Lung (tissue), 12 donors: Measurements from ENCODE around the gene COX20. TPM values are rescaled to one million over a fixed set of nuclear protein-coding genes. Genes with fewer than 3 reads are reported as not detected.
A peak's percentile ranks its signal among the peaks of the same experiment; 100 is the strongest.

Experiments
- ATAC-seq: fragments of 200-7000 bp; cut with Tn5 transposase; one replicate; pipeline ENCODE4 v1.9.1; 2020; ENCODE audit warnings: moderate number of reproducible peaks; ENCODE audit not compliant: insufficient read depth, low FRiP score
- DNase-seq, 3 donors: peaks; one replicate each; pipeline ENCODE4 v3.0.0-alpha.2; 2013 to 2017
- H3K27ac ChIP-seq, 2 donors: one replicate each; pipeline ENCODE4 v1.5.1; 2013; ENCODE audit warnings: mild to moderate bottlenecking in 2 of 2, moderate library complexity in 2 of 2, control low read depth in 1 of 2, inconsistent platforms in 1 of 2, low read depth in 1 of 2, low read length in 1 of 2
- H3K27me3 ChIP-seq, 3 donors: one replicate each; pipeline ENCODE4 v1.5.1; 2013; ENCODE audit warnings: low read length in 2 of 3; ENCODE audit not compliant: control insufficient read depth in 3 of 3, insufficient read depth in 3 of 3
- H3K36me3 ChIP-seq, 4 donors: one replicate each; pipeline ENCODE4 v1.5.1; 2013; ENCODE audit warnings: low read length in 4 of 4, mild to moderate bottlenecking in 1 of 4, moderate library complexity in 1 of 4; ENCODE audit not compliant: control insufficient read depth in 4 of 4, insufficient read depth in 4 of 4
- H3K4me1 ChIP-seq, 5 donors: one replicate each; pipeline ENCODE4 v1.5.1; 2013; ENCODE audit warnings: low read length in 5 of 5, mild to moderate bottlenecking in 2 of 5, moderate library complexity in 1 of 5; ENCODE audit not compliant: control insufficient read depth in 5 of 5, insufficient read depth in 5 of 5
- H3K4me3 ChIP-seq: one replicate; pipeline ENCODE4 v1.5.1; 2013; ENCODE audit warnings: mild to moderate bottlenecking, control low read depth, moderate library complexity
- H3K9ac ChIP-seq, 2 donors: one replicate each; pipeline ENCODE4 v1.5.1; 2013; ENCODE audit warnings: low read length in 2 of 2, control low read depth in 1 of 2; ENCODE audit not compliant: insufficient read depth in 1 of 2
- H3K9me3 ChIP-seq, 4 donors: one replicate each; pipeline ENCODE4 v1.5.1; 2013; ENCODE audit warnings: low read length in 3 of 4, mild to moderate bottlenecking in 1 of 4, moderate library complexity in 1 of 4; ENCODE audit not compliant: control insufficient read depth in 4 of 4, insufficient read depth in 3 of 4
- WGBS, 2 donors: extraction: QIAGEN DNeasy Blood & Tissue Kit; methylation state at CpG; one replicate each; pipeline ENCODE4 v1.1.7; 2013; 5-methylcytosine and 5-hydroxymethylcytosine counted together
- polyA plus RNA-seq, 2 donors: library from polyadenylated mRNA; stranded (reverse); fragments of 200-250 nt; gene quantifications; one replicate each; pipeline ENCODE4 v1.2.1, GENCODE V29; 2013
- total RNA-seq, 2 donors: library from RNA; depleted of rRNA in 1 of 2; stranded (reverse); fragments of >200 nt in 1 of 2; gene quantifications; one replicate each; pipeline ENCODE4 v1.2.1, GENCODE V29; 2014 to 2021
- TF ChIP-seq, protein P1 (sequence below): IDR thresholded peaks from 2 replicates; pipeline ENCODE4 v1.5.1; 2012; ENCODE audit warnings: mild to moderate bottlenecking; ENCODE audit errors: control extremely low read depth, extremely low read depth
- donor health status: control.
- donor health status: control.
- donor health status: Bipolar disorder and iron deficiency.
- donor health status: healthy.
- donor health status: DM: yes; HTN: yes; CAD: no.

The COX20 gene
- total and polyA plus RNA-seq, 4 donors, result 23.4 to 53.2 (median 31.3) TPM

DNA sequence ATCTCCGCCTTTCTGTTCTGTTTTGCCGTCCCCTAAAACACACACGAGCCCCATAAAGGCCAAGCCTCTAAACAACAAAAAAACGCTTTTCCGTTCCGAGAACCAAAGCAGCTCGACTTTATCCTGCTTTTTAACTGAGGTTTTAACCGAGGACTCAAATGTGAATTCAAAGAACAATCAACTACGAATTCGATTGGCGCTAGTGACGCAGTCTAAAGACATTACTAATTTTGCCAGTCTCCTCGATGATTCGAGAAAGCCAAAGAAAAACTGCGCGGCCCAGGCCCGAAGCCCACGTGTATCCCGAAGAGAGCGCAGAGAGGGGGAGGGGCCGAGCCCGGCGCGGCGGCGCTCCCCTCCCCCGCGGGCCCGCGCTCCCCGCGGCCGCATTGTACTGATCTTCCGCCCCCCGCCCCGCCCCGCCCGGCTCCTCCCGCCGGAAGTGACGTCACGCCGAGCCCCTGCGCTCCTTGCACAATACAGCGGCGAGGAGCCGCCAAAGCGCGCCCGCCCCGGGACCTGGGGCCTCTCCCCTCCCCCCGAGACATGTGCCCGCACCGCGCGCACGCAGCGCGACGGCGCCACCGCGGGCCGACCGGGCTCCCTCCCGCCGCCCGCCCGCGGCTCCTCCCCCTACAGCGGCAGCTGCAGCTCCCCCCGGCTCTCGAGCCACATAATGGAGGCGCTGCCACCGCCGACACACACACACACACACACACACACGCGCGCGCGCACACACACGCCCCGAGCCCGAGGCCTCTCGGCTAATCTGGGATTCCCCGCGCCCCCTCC lies 27.4 kb downstream of the COX20 start:
- Histone ChIP-seq H3K27me3 (no peaks in the 10 kb centered on the region), H3K9ac (peak overlapping the region; percentile 97 to 98), H3K36me3 (peaks cover 8 to 46% (median 20%) of the 10 kb centered on the region in 4 donors), H3K27ac (peak overlapping the region; percentile 98 to 99), H3K4me1 (peaks cover 0 to 38% (median 5%) of the 10 kb centered on the region in 5 donors), H3K4me3 (peak overlapping the region; percentile 94), H3K9me3 (no peaks in the 10 kb centered on the region)
- 1% methylated on average over 51 to 87 of the region's 87 CpGs for WGBS, 2 donors
- DNase-seq (peak; percentile 96 to 98 (median 97)), ATAC-seq (peak; percentile 78)
- TF ChIP-seq, protein P1, sequence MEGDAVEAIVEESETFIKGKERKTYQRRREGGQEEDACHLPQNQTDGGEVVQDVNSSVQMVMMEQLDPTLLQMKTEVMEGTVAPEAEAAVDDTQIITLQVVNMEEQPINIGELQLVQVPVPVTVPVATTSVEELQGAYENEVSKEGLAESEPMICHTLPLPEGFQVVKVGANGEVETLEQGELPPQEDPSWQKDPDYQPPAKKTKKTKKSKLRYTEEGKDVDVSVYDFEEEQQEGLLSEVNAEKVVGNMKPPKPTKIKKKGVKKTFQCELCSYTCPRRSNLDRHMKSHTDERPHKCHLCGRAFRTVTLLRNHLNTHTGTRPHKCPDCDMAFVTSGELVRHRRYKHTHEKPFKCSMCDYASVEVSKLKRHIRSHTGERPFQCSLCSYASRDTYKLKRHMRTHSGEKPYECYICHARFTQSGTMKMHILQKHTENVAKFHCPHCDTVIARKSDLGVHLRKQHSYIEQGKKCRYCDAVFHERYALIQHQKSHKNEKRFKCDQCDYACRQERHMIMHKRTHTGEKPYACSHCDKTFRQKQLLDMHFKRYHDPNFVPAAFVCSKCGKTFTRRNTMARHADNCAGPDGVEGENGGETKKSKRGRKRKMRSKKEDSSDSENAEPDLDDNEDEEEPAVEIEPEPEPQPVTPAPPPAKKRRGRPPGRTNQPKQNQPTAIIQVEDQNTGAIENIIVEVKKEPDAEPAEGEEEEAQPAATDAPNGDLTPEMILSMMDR, result no peak

DNA sequence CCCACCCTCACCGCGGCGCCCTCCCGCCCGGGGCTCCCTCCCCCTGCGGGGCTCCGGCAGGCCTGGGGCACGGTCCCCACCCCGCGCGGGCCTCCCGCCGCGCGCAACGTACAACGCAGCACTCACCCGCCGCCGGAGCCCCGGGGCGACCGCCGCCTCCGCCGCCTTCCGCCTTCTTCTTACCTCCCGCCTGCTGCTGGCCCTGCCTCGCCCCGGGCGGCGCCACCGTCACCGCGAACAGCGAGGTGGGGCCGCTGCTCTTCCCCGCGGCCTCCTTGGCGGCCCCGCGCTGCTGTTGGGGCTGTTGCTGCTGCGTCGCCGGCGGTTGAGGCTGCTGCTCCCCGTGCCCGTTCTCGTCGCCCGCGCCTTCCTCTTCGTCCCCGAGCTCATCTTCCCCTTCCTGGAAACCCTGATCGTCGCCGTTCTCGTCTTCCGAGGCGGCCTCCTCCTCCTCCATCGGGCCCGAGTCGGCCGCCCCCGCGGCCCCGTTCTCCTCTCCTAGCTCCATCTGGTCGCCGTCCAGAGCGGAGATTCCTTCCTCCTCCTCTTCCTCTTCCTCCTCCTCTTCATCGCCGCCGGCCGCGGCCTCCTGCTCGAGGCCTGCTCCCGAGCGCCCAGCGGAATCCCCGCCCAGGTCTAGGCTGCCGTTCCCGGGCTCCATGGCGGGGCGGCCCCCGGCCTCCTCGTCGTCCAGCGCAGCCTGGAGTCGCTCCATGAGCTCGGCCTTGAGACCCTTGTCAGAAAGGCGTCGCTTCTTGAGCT lies 28.2 kb downstream of the COX20 start:
- ATAC-seq, result peak; percentile 1
- peak overlapping the region; percentile 98 to 99 for H3K27ac ChIP-seq

DNA sequence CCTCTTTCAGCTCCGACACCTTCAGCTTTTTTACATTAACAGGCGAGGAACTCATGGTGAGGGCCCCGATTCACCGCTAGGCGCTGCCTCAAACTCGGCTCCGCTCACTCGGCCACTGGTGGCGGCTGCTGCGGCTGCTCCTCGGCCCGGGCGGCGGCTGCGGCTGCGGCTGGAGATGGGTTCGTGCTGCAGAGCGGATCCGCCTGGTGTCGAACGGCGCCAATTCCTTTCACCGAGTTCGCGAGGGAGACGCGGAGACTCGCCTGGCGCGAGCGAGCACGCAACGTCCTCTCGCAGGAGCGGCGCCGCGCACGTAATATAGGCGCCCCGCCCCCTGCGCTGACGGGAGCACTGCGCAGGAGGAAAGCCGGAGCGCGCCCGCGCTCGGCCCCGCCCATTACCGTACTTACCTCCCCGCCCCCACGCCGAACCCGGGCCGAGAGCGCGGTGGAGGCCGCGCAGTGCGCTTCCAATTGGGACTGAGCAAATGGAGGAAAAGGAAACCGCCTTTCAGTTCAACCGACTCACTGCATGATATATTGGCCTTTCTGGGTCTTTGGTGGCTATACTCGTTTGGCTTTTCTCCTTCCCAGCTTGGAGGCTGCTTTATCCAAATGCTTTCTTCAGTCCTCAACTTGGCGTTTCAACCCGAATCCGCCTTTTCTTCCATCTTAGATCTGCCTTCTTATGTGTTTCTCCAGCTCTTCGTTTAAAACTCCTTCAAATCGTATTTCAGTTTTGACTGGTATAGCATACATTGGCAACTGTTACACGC lies 29.0 kb downstream of the COX20 start, which contains the start of gene HNRNPU:
Gene HNRNPU, minus strand, starts transcription at position 291 of the 775 bp plus-strand sequence. Its CDS starts 236 bp downstream, at position 55.
- Histone ChIP-seq H3K27ac (peak within 1 kb of the TSS; percentile 98 to 99), H3K4me1 (peaks cover 0 to 33% (median 5%) of the 10 kb centered on the region in 5 donors), H3K27me3 (no peaks in the 10 kb centered on the region), H3K9me3 (no peaks in the 10 kb centered on the region), H3K9ac (peak within 1 kb of the TSS; percentile 95 to 99), H3K36me3 (peaks cover 5 to 34% (median 11%) of the 10 kb centered on the region in 4 donors), H3K4me3 (peak within 1 kb of the TSS; percentile 94)
- WGBS, 2 donors, result 0 to 1% methylated on average over 65 to 71 of the region's 71 CpGs
- TF ChIP-seq, protein P1, result no peak
- peak; percentile 91 for ATAC-seq
- DNase-seq, result peak; percentile 98 to 99 (median 98)

More for the DNA sequence above, 28.2 kb downstream of the COX20 start:
- Histone ChIP-seq H3K27me3 (no peaks in the 10 kb centered on the region), H3K9me3 (no peaks in the 10 kb centered on the region), H3K9ac (peak overlapping the region; percentile 86 to 97), H3K4me1 (peaks cover 0 to 38% (median 5%) of the 10 kb centered on the region in 5 donors), H3K36me3 (peaks cover 5 to 41% (median 14%) of the 10 kb centered on the region in 4 donors), H3K4me3 (peak overlapping the region; percentile 94)
- 0% methylated on average over 53 to 92 of the region's 92 CpGs for WGBS, 2 donors
- DNase-seq, result peak in 1 of 3 donors; percentile 21
- TF ChIP-seq, protein P1, result no peak
